Activated CD8-positive, alpha-beta memory T cell treated with anti-CD3 and anti-CD28 coated beads, Interleukin-2, amount 50 U/mL, for 24 hours (primary cell): ENCODE data around the gene THADA.

Source experiments
- DNase-seq: peaks from one replicate; pipeline ENCODE4 v3.0.0-alpha.2; 2020; ENCODE audit errors: extremely low read depth

Gene THADA

DNA sequence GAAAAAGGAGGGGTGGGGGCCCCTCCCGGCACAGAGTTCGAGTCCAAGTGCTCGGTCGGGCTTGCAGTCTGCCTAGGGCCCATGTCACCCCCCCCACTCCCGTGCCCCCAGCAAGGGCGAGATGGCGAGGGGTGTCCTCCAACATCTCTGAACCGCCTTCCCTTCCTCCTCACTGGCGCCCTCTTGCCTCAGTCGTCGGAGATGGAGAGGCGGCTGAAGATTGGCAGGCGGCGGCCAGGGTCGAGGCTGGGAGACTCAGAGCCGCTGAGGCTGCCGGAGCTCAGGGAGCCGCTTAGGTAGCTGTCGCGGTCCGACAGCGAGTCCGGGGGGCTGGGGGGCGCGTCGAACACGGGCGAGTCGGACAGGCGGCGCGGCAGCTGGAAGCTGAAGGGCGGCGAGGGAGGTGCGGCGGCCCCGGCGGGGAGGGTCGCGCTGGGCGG is 371.7 kb downstream of the THADA start:
- no peak for DNase-seq

- no peak for DNase-seq
These were observed 372.3 kb downstream of the THADA start for GRCh38 chr2:43223521-43224001.

DNA sequence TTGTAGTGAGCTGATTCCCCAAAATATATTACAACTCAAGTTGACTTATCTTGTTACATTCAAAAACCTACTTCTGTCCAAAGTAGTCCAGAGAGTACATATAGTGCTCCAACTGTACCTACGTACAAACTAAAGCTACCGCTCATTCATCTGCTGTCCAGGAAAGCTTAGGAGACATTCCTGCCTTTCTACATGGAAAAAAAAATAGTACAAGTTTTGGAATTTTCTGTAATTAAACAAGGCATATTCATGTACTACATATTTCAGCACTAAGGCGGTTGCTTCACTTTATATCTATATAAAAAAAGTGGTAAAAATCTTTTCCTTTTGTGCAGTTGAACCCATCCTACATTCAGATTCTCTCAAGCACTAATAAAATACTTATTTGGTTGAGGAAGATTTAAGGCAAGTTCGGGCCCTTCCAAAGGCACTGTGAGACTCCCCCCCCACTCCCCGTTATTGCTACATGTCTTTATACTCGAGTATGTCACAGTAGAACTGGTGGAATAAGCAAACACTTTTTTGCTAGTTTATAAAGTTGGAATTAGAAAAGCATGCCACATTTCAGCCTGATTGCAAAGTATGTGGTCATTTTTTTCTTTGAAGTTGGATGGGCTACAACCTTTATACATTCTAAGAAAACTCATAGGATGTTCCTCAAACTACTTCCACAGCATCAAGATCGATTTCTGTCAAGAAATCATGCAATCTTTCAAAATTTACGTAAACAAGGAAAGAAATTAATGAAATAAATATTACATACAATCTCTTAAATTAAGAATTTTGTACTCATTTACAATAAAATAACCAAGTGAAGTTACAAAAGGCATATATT is 373.1 kb downstream of the THADA start:
- DNase-seq, result no peak

DNA sequence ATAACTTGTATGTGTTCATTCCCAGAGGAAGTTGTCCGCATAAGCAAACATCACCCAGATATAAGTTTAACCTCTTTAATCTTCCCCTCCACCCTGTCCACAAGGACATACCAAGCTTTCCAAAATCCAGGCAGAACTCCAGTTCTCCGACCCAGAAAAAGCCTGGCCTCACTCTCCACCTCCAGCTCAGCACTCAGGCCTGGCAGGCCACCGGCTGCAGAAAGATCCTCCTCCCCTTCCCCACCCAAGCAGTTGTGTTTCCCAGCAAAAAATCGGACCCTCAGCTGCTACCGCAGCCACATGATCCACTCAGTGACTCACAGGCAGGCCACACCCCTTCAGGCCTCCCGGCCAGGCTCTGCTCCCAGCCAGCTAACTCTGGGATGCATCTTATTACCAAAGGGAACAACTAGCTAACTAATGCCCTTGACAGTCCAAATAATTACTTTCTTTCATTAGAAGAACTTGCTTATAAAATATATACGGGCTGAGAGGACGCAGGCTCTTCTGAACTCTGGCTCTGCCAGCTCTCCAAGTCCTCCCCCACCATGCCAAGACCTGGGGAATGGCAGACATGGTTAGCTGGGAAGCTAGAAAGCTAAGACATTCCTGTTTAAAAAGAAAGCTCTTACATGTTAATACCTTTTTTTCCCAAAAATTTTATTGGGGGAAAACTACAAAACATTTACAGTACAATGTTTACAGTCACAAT is 373.9 kb downstream of the THADA start:
- DNase-seq, result no peak

GRCh38 chr2:43221124-43221762 is 374.6 kb downstream of the THADA start:
- DNase-seq, result no peak

DNA sequence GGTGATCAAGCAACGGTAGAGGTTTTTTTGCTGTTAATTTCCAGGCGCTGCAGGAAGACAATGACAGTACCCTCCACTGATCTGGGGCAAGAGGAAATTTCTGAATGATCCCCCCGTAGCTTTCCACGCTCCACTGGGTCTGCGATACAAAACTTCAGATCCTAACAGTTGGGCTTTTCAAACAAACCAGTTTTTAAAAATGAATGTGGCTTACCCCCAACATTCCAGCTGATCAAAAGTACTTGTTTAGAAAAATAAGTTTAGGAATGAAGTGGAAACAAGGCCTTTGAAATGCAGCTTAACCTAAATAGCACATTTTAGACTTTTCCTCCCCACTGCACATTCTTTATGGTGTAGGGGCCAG is 375.1 kb downstream of the THADA start:
- DNase-seq, result no peak

- DNase-seq, result no peak
These were observed 375.5 kb downstream of the THADA start for GRCh38 chr2:43220229-43220751.

GRCh38 chr2:43219383-43220228 is 376.2 kb downstream of the THADA start:
- DNase-seq, result peak; percentile 54

DNA sequence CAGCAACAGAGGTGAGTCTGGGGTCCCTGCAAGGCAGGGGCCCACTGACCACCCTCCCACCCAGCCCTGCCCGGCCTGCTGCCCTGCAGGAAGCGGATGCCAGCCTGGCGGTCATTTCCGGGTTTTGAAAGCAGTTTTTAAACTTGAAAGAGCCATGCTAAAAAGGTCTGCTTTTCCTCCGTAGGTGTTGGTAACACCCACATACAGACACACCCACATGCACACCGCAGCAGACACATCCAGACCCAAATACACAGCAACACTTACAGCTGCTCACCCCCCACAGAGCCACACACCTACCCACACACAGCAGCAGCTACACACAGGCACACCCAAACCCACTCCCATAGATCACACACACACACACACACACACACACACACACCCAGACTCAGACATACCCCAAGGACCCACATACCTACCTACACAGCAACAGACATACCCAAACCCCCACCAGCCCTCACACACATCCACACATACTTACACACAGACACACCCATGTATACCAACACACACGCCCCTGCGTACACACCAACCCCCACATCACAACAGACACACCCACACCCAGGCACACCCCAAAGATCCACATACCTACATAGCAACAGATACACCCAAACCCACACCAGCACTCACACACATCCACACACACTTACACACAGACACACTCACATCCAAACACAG is 377.0 kb downstream of the THADA start:
- DNase-seq, result peak; percentile 37

GRCh38 chr2:43218155-43218701 is 377.6 kb downstream of the THADA start:
- no peak for DNase-seq

DNA sequence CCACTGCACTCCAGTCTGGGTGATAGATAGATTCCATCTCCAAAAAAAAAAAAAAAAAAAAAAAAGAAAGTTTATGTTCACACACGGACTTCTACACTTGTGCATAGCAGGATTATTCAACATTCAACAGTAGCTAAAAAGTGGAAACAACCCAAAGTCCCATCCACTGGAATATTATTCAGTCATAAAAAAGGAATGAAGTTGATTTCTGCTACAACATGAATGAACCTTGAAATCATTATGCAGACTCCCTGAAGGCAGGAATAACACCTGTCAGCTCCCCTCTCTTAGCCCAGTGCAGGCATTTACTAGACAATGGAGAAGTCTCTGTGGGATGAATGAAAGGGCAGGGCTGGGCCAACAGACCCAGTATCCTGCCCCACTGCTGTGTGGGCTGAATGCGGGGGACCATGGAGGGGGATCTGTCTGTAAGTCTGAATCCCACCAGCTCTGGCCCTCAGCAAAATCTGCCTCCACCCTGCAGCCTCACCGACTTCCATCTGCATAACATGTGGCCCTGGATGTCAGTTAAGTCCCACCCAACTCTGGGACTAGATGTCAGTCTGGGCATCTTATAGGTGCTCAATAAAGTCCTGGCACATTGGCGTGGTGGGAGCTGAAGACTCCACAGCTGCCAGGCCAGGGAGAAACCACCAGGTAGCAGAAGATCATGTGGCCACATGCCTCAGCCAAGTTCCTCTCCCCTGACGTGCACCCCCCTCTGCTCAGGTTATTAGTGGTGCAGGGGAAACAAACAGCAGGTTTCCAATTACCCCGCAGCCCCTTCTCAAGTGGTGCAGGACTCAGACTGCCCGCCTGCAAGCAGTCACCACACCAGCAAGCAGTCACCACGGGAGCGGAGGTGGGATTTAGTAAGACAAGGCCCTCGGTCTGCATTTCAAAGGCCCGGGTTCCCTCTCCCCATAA is 378.3 kb downstream of the THADA start:
- DNase-seq, result no peak

DNA sequence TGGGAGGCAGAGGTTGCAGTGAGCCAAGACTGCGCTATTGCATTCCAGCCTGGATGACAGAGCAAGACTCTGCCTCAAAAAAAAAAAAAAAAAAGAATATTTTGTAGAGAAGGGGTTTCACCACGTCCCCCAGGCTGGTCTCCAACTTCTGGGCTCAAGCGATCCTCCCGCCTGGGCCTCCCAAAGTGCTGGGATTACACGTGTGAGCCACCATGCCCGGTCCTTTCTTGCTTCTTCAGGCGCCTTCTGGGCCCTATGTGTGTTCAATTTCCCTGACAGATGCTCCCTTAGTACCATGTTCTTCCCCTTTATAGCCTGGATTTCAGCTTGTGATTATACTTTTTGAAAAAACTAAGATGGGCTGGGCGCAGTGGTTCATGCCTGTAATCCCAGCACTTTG is 379.2 kb downstream of the THADA start:
- no peak for DNase-seq

DNA sequence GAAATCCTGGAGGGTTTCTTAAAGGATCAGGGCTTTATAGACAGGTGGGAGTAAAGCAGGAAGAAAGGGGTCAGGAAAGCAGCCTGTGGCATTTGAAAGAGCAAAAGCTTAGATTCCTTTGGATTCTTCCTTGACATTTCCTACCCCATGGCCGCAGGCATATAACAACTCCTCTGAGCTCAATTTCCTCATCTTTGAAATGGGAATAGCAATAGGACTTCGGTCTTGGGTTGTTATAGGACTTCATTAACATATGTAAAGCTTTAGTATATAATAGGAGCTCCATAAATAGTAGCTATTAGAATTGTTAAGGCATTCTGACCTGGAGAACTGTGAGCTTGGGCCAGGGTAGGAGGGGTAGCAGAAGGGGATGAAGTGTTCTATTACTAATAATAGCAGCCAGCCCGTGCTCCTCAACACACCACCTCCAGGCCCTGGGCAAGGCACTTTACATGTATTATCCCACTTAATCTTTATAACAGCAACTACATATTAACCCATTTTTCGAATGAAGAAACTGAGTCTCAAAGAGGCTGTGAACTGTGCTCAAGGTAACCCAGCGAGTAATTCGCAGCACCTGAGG is 380.1 kb downstream of the THADA start:
- DNase-seq, result no peak

GRCh38 chr2:43214253-43214652 is 381.6 kb downstream of the THADA start:
- DNase-seq, result no peak

- DNase-seq, result no peak
These were observed 382.9 kb downstream of the THADA start for GRCh38 chr2:43212931-43213330.

DNA sequence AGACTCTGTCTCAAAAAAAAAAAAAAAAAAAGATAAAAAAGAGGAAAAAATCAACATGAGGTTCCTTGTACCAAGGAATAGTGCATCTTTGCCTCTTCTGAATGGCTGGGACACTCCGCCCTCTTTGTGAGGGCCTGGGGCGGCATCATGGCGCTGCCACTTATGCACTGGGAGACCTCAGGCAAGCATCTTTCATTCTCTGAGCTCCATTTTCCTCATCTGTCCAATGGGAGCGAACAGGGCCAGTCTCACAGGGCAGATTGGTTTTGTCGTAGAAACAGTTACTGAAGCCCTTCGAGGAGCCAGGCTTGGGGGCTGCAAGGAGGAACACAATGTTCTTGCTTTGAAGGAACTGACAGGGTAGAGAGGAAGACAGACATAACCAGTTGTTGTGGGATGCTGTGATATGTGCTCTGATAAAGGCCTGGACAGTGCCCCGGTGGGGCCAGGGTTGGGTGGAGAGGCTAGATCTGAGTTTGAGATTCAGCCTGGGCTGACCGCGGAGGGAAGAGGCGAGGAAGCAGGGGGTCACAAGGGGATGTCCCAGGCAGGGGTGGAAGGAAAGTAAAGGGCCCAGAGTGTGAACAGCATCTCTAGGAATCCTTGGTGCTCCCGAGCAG is 383.5 kb downstream of the THADA start:
- no peak for DNase-seq

GRCh38 chr2:43210467-43211303 is 385.2 kb downstream of the THADA start:
- no peak for DNase-seq

- DNase-seq, result no peak
These were observed 385.7 kb downstream of the THADA start for GRCh38 chr2:43210125-43210466.
